AG04450 (cell line): Measurements from ENCODE around the gene EPAS1. TPM values are rescaled to one million over a fixed set of nuclear protein-coding genes. Genes with fewer than 3 reads are reported as not detected.

Experiments
- CTCF ChIA-PET: fragments of 300-600, 350-600 bp; formaldehyde crosslinking; extraction: SDS; loops from one replicate; lab custom pipeline; 2022; ENCODE audit warnings: antibody characterized with exemption, inconsistent platforms; lab: Charles Lee
- POLR2A ChIA-PET: fragments of 350-600 bp; formaldehyde crosslinking; extraction: SDS; loops from one replicate; lab custom pipeline; 2021; ENCODE audit warnings: antibody characterized with exemption, inconsistent platforms; lab: Yijun Ruan, JAX
- DNase-seq: peaks from one replicate; pipeline ENCODE4 v3.0.0-alpha.2; 2011; ENCODE audit warnings: low read depth, low spot score
- H3K27ac ChIP-seq: one replicate; pipeline ENCODE4 v1.5.1; 2012; ENCODE audit warnings: low read depth, low read length, control low read depth
- H3K27me3 ChIP-seq: one replicate; pipeline ENCODE4 v1.6.0; 2012; ENCODE audit warnings: low read length; ENCODE audit not compliant: control insufficient read depth, insufficient read depth
- H3K4me3 ChIP-seq: 2 replicates; pipeline ENCODE4 v1.5.1; 2011; ENCODE audit warnings: mild to moderate bottlenecking, low read depth, low read length, control low read depth
- H3K9me3 ChIP-seq: 2 replicates; pipeline ENCODE4 v1.5.1; 2012; ENCODE audit warnings: low read length; ENCODE audit not compliant: control insufficient read depth, insufficient read depth
- polyA plus RNA-seq: library from polyadenylated mRNA; depleted of rRNA; stranded (reverse); fragments of >200 nt; gene quantifications from 2 replicates; pipeline ENCODE4 v1.2.3, GENCODE V29; 2011
- TF ChIP-seq, protein P1 (sequence below): IDR thresholded peaks from 2 replicates; pipeline ENCODE4 v1.5.1; 2011; ENCODE audit warnings: low read depth, low read length, control low read depth, inconsistent platforms

The EPAS1 gene
- polyA plus RNA-seq, 1 experiment, result 506 TPM

DNA sequence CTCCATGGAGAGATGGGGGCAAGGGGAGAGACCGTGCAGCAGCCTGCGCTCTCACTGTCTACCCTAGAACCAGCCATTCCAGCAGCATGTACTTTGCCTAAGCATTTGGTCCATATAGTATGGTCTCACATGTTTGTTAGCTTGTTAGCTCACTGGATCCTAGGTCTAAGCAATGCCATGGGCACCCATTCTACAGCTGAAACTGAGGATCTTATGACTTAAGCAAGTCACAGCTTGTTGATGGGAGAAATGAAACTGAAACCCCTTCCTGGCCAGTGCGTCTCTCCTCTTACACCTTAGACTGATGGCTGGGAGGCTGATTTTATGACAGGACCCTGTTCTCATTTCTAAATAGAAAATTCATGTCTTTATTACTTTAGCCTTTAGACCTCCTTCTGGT, 90.1 kb downstream of the EPAS1 start:
- ChIA-PET CTCF (interaction anchor here (1.4 kb wide), 2 partner anchors 75 to 394 kb away, joined by 4 to 5 read pairs; no protein-coding TSS in a partner anchor), POLR2A (interaction anchor here (1.0 kb wide), 1 partner anchor 22 kb away, joined by 3 read pairs; no protein-coding TSS in a partner anchor)
- TF ChIP-seq, protein P1, sequence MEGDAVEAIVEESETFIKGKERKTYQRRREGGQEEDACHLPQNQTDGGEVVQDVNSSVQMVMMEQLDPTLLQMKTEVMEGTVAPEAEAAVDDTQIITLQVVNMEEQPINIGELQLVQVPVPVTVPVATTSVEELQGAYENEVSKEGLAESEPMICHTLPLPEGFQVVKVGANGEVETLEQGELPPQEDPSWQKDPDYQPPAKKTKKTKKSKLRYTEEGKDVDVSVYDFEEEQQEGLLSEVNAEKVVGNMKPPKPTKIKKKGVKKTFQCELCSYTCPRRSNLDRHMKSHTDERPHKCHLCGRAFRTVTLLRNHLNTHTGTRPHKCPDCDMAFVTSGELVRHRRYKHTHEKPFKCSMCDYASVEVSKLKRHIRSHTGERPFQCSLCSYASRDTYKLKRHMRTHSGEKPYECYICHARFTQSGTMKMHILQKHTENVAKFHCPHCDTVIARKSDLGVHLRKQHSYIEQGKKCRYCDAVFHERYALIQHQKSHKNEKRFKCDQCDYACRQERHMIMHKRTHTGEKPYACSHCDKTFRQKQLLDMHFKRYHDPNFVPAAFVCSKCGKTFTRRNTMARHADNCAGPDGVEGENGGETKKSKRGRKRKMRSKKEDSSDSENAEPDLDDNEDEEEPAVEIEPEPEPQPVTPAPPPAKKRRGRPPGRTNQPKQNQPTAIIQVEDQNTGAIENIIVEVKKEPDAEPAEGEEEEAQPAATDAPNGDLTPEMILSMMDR, result no peak
- Histone ChIP-seq H3K27me3 (no peaks in the 10 kb centered on the region), H3K27ac (no peak overlapping the region), H3K4me3 (no peak overlapping the region), H3K9me3 (no peaks in the 10 kb centered on the region; the same call in 1 of the 2 replicates)
- DNase-seq, result no peak

DNA sequence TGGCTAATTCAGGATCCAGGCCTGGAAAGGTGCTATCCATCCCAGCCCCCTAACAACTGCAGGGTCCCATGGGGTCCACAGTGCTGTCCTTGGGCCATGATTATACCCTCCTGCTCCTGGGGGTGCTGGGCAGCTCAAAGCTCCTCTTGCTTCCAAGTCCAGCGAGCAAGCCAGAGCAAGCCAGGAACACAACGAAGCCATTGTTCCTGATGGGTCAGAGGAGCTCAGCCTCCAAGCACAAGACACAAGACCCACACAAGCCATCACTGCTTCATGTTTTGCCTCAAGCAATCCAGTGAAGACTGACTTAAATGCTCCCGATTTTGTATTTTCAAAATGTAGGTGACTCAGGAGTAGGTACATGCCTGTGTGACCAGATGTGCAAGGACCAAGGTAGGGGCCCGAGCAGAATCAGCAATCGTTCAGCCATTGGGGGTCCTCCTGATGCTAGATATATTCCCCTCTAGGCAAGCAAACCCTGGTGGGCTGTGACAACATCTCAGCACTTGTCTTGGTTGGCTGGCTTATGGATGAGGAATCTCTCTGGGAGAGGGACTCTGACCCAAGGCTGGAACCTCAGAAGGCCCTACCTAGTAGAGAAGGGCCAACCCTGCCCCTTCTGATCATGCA, 90.8 kb downstream of the EPAS1 start:
- Histone ChIP-seq H3K27ac (no peak overlapping the region), H3K27me3 (no peaks in the 10 kb centered on the region), H3K4me3 (no peak overlapping the region), H3K9me3 (no peaks in the 10 kb centered on the region; the same call in 1 of the 2 replicates)
- ChIA-PET CTCF (no interaction called here), POLR2A (interaction anchor here (1.0 kb wide), 1 partner anchor 21 kb away, joined by 3 read pairs; no protein-coding TSS in a partner anchor)
- no peak for DNase-seq
- TF ChIP-seq, protein P1, result no peak

DNA sequence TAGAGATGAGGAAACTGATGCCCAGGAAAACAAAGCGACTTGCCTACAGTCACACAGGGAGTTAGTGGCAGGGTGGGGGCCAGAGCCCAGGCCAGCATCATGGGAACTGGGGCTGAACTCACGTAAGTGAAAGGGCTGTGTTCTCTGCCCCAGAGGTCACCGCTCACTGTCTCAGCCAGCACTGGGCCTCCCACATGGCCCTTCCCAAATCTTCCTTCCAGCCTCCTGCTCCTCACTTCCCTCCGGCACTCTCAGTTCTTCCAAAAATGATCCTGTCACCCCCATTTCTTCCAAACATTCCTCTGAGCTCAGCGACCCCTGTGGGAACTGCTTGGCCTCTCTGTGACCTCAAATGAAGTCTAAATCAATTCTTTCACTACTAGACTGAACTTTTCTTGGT, 91.7 kb downstream of the EPAS1 start:
- DNase-seq, result no peak
- TF ChIP-seq, protein P1, result no peak
- no peak overlapping the region for H3K4me3 ChIP-seq
- no peaks in the 10 kb centered on the region; the same call in 1 of the 2 replicates for H3K9me3 ChIP-seq
- CTCF ChIA-PET, result no interaction called here
- POLR2A ChIA-PET, result no interaction called here
- no peak overlapping the region for H3K27ac ChIP-seq
- H3K27me3 ChIP-seq, result no peaks in the 10 kb centered on the region

DNA sequence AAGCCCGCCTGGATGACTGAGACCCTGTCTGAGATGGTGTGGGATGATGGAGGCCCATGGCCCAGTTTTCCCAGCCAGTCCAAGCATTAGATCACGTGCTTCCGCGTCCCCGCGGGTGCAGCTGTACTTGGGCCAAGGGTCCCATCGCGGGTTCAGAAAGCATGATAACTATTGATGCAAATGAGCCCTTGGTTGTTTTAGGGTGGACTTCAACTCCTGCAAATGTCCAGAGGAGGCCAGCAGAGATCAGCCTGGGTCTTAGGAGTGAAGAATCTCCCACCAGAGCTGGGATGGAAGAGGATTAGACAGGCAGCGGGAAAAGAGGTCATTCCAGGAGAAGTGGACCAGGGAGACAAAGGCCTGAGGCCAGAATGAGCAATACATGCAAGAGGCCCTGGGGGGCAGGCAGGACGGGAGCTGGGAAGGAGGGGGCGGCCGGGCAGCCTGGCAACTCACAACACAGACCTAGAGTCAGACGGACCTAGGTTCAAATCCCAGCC, 92.3 kb downstream of the EPAS1 start:
- no peak for DNase-seq

More for the DNA sequence above, 92.3 kb downstream of the EPAS1 start:
- POLR2A ChIA-PET, result no interaction called here
- H3K27me3 ChIP-seq, result no peaks in the 10 kb centered on the region
- no peaks in the 10 kb centered on the region; the same call in 1 of the 2 replicates for H3K9me3 ChIP-seq
- TF ChIP-seq, protein P1, result peak; percentile 18; the same call in 1 of the 2 replicates
- H3K4me3 ChIP-seq, result no peak overlapping the region
- H3K27ac ChIP-seq, result peak overlapping the region; percentile 11
- CTCF ChIA-PET, result interaction anchor here (0.5 to 1.0 kb wide), 2 partner anchors 71 to 268 kb away, joined by 4 read pairs; no protein-coding TSS in a partner anchor
